ENCODE results near the gene PPP1R37.

Gene PPP1R37

DNA sequence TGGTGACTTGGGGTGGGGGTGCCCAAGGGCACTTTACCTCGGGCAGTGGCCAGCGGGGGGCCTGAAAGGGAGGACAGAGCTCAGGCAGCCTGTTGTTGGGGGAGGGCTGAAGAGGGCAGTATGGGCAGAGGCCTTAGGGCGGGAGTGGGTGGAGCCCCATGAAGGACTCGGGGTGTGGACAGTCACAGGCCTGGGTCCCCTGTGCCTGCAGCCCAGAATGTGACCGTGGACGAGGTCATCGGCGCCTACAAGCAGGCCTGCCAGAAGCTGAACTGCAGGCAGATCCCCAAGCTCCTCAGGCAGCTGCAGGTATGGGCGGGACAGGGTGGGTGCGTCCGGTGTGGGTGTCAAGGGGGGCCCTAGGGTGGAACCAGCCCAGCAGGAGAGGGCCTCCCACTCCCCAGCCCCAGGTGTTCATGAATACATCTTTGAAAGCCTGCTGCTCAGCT, 45.3 kb downstream of the PPP1R37 start:
- no peak for DNase-seq (ENCODE audit: low read depth)

DNA sequence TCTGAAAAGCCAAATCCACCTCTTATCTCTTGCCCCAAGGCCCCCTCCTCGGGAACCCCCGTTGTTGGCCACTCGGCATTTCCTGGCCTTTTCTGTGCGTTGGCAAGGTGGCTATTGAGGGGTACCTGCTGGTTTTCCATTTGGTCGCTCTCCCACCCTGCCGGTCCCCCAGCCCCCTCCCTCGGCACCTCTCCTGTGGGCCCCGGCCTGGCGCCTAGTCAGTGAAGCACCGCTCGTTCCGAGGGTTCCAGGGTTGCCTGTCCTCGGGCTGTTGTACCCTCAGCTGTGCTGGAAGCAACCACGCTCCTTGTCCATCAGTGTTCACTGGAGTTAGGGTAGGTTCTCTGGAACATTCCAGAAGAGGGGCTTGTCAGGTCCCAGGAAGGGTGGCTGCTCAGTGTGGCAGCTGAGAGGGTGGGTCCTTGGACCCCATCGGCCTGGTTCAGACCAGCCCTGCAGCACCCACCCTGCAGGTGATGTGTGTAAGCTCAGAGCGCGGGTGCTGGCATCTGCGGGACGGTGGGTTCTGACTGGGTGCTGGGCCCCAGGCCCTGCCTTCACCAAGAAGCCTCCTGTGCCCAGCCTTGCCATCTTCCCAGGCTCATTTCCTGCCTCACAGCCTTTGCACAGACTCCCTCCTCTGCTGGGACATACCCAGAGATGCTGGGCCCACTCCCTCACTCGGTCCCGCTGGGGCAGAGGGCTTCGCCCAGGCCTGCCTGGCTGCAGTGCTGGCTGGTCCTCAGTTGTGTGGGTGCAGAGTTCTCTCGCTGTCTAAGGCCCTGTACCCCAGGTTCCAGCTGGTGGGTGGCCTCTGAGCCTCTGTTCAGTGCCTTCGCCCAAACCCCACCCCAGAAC, 46.5 kb downstream of the PPP1R37 start:
- DNase-seq (ENCODE audit: low read depth): no peak

DNA sequence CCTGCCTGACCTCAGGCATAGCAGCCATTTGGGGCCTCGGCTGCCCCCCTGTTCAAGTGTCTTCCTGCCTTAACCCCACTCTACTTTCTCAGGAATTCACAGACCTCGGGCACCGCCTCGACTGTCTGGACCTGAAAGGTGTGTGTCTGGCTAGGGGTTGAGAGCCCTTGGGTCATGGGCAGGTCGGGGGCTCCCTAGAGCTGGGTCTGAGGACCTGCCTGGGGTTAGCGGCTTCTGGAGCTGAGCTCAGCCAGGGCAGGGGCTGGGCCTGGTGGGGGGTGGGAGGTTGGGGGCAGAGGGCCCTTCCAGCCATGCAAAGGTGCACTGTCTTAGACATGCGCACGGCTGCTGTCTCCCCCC, 47.1 kb downstream of the PPP1R37 start:
- DNase-seq (ENCODE audit: low read depth): no peak

DNA sequence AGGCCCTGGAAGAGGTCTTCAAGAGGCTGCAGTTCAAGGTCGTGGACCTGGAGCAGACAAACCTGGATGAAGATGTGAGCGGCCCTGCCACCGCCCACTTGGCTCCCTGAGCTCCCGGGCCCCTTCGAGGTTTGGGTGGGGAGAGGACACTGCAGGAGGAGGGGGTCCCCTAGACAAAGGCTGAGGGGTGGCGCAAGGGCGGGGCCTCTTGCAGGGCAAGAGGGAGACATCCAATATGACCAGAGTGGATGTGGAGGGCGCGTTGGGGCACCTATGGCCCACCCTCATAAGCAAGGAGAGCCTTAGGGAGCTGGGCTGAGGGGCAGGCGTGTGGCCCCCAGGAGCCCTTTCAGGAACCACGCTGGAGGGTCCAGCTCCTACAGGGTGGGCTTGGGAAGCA, 47.6 kb downstream of the PPP1R37 start:
- DNase-seq (ENCODE audit: low read depth): no peak

DNA sequence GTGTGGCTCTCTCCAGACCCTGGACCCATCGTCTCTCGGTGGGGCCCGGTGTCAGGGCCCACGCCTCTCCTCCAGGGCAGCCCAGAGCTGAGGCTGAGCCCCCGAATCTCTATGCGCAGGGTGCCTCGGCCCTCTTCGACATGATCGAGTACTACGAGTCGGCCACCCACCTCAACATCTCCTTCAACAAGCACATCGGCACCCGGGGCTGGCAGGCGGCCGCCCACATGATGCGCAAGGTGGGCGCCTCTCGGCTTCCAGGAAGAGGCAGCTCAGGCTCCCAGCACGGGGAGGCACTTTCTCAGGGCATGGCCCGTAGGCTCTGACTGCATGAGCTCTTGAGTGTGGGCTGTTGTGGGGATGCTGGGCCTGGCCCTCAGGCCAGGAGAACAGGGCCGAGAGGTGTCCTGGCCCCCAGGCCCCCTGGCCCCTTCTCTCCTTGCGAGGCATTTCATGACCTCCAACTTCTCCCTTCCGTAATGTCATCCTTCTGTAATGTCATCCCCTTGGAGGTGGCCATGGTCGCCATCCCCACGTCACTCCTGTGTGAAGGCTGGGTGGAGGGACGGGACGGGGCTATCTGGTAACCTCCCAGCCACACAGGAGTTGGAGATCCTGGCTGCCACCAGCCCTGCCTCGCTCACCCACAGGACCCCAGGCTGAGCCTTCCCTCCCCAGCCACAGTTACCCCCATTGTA, 48.4 kb downstream of the PPP1R37 start:
- DNase-seq (ENCODE audit: low read depth): no peak

DNA sequence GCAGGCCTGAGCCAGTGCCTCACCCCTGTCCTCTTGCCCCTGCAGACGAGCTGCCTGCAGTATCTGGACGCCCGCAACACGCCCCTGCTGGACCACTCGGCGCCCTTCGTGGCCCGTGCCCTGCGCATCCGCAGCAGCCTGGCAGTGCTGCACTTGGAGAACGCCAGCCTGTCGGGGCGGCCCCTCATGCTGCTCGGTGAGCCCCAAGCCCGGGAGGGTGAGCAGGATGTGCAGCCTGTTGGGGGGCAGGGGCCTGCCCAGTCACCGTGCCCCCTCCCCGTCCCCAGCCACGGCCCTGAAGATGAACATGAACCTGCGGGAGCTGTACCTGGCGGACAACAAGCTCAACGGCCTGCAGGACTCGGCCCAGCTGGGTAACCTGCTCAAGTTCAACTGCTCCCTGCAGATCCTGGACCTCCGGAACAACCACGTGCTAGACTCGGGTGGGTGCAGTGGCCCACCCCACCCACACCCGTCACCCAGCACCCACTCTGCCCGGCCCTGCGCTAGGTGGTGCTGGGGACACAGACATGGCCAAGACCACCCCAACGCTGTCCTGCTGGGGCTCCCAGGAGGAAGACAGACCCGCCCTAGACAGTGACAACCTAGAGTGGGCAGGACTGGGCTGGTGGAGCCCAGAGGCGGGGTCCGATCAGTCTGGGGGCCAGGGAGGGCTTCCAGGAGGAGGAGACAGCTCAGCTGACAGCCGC, 49.2 kb downstream of the PPP1R37 start:
- no peak for DNase-seq (ENCODE audit: low read depth)

DNA sequence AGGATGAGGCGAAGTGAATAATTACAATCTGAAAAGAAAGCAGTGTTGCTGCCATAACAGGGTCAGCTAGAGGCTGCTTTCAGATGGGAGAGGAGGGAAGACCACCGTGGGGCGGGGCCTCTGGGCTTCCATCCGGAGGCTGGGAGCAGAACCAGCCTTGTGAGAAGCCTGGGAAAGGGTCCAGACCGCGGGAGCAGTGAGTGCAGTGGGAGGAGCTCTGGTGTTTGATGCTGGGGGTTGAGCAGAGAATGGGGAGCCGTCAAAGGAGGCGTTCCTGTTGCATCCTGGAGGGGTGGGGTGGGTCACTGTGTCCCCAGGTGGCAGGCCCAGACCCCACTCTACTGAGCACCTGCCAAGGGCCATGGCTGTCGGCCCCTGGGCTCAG, 49.7 kb downstream of the PPP1R37 start:
- no peak for DNase-seq (ENCODE audit: low read depth)

DNA sequence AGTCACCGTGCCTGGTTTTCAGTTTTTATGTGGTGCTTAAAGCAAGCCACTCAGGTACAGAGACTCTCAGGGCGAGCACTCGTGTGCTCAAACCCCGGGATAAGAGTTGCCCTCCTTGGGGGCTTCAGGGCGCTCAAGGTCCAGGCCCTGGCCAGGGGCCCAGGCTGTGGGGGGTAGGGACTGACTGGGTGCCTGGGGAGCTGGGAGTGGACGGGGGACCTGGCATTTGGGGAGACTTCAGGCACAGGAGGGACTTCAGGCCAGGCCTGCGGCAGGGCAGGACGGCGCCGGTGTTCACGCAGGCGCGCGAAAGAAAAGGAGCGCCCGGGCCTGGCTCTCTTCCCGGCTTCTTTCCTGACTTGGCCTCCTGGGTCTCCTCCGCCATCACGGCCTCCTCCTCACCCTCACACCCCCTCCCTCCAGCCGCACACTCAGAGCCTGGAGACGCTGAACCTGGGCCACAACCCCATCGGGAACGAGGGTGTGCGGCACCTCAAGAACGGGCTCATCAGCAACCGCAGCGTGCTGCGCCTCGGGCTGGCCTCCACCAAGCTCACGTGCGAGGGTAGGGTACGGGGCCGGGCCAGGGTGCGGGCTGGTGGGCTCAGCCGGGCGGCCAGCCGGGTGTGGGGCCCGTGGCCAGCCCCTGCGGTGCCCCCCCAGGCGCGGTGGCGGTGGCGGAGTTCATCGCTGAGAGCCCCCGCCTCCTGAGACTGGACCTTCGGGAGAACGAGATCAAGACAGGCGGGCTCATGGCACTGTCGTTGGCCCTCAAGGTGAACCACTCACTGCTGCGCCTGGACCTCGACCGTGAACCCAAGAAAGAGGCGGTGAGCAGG, 51.7 kb downstream of the PPP1R37 start:
- DNase-seq (ENCODE audit: low read depth): no peak

DNA sequence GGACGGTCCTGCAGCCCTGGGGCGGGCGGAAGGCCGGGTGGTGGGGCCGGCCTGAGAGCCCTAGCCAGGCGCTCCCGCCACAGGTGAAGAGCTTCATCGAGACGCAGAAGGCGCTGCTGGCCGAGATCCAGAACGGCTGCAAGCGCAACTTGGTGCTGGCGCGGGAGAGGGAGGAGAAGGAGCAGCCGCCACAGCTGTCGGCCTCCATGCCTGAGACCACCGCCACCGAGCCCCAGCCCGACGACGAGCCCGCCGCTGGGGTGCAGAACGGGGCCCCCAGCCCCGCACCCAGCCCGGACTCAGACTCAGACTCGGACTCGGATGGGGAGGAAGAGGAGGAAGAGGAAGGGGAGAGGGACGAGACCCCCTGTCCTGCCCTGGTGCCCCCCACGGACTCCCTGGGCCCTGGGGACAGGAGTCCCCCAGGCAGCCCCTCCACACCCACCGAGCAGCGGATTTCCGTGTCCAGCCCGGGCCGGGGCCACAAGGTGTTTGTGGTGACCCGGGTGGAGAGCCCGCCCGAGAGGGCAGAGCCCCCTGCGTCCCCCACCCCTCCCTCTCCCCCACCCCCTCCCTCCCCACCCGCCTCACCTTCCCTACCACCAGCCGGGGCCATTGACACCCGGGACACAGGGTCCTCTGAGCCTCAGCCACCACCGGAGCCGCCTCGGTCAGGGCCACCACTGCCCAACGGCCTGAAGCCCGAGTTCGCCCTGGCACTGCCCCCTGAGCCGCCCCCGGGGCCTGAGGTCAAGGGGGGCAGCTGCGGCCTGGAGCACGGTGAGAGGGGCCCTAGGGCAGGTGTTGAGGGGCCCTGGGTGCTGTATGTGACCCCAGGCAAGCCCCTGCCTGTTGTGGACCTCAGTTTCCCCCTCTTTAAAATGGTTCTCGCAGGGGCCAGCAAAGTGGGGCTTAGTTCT, 52.6 kb downstream of the PPP1R37 start:
- no peak for DNase-seq (ENCODE audit: low read depth)

DNA sequence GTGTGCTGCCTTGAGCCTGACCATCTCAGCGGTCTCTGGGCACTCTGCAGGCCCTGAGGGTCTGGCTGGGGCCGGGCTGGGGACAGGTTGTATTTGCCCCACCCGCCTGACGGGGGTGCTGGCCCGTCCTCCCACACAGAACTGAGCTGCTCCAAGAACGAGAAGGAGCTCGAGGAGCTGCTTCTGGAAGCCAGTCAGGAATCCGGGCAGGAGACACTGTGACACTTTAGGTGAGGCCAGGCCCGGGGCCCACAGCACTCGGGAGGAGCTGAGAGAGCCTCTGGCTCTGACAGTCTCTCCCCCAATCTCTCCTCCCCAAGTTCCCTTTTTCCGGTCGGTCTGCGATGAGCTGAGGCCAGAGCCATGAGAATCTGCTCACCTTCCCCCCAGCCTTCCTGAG, 53.3 kb downstream of the PPP1R37 start:
- DNase-seq (ENCODE audit: low read depth): no peak

DNA sequence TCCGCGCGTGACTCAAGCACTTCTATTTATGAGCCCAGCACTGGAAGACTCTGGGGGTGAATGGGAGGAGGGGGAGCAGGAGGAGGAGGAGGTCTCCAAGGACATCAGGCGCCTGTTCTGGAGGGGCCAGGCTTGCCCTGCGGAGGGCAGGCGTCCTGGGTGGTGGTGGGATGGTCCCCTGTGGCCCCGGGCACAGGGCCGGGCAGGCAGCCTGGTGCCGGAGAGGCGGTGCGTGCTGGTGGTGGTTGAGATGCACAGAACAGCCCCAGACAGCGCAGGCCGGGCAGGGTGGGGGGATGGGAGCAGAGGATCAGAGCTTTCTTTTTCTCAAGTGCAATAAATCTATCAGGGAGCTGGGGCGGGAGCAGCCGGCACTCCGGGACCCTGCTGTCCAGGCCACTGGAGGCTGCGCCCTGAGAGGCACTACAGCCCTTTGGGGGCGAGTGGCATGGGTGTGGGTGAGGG, 53.8 kb downstream of the PPP1R37 start:
- no peak for DNase-seq (ENCODE audit: low read depth)

DNA sequence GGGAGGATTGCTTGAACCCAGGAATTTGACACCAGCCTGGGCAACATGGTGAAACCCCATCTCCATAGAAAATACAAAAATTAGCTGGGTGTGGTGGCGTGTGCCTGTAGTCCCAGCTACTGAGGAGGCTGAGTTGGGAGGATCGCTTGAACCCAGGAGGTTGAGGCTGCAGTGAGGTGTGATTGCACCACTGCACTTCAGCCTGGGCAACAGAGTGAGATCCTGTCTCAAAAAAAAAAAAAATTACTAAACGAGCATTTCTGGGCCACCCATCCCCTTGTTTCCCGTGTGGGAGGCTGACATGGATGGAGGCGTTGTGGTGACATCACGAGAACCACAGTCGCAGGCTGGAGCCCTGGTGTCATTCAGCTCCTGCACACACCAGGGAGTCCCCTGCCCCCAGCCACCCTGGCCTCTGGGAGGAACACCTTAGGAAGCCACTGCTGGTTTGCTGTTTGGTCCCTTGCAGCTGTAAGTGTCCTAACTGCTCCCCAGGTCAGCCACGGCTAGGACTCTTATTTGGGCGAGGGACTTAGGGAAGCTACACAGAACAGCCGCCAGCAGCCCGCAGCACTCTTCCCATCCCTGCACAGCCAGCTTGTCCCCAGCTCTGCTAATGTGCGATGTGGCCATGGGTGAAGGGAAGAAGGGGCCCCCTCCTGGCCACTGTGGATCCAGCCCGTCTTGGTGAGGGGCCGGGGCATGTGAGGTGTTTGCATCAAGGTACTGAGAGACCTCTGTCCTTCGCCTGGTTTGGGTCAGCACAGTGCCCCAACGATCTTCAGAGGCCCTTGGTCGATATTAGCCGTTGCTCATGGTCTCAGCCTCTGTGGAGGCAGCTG, 55.1 kb downstream of the PPP1R37 start:
- no peak for DNase-seq (ENCODE audit: low read depth)

DNA sequence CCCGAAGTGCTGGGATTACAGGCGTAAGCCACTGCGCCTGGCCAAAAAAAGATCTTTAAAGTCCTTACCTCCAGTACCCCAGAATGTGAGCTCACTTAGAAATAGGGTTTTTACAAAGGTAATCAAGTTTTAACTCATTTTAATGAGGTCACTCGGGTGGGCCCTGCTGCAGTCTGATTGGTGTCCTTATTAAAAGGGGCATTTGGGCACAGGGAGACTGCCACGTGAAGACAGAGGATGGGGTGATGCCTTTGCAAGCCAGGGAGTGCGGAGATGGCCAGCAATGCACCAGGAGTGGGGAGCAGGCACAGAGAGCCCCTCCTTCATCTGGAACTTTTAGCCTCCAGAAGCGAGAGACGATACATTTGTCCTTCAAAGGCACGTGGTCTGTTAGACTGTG, 56.1 kb downstream of the PPP1R37 start:
- DNase-seq (ENCODE audit: low read depth): no peak

DNA sequence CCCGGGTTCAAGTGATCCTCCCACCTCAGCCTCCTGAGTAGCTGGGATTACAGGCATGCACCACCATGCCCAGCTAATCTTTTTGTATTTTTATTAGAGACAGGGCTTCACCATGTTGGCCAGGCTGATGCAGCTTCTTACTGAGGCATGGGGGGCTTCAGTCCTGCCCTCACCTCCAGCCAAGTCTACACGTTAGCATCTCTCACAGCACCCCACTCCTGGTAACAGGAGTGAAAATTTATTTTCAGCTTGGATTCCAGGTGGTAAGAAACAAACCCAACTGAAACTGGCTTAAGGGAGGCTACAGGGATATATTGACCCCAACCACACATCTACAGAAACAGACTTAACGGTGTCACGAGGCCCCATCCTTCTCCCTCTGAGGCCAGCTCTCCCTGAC, 57.2 kb downstream of the PPP1R37 start:
- no peak for DNase-seq (ENCODE audit: low read depth)

DNA sequence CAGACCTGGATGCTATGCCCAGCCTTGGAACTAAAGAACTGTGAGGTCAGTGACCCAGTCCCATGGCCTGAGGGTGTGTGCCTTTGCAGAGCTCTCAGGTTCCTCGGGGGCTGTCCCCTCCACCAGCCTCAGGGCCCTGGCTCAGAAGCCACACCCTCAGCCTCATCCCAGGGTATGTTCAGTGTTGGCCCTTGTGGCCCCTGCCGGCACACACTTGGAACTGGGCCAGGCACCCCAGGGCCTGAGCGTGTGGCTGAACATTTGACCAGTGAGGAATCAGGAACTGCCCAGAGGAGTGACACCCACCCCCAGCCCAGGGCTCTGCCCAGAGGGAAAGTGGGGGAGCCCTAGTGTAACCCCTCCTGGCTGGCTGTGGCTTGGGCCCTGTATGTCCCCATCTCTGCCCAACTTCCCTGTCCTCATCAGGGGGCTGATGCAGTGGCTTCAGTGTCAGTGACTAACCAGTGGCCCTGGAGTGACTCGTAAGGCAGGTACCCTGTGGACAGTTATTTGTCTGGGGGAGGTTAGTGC, 57.8 kb downstream of the PPP1R37 start:
- no peak for DNase-seq (ENCODE audit: low read depth)

DNA sequence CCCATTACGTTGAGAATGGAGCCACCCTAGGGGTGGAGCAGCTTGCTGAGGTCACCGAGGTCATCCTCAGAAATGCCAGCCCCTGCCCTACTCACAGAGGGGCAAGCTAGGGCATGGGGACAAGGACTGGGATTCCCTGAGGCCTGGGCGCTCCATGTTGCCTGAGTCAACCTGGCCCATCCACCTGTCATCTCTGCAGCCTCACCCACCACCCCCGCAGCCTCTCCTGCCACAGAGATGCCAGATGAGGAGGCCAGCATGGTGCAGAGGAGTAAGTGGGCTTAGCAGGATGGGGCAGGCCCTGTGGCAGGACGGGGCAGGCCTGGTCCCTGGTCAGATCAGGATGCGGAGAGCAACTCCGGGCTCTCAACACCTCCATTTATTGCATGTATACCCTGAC, 58.3 kb downstream of the PPP1R37 start:
- no peak for DNase-seq (ENCODE audit: low read depth)

DNA sequence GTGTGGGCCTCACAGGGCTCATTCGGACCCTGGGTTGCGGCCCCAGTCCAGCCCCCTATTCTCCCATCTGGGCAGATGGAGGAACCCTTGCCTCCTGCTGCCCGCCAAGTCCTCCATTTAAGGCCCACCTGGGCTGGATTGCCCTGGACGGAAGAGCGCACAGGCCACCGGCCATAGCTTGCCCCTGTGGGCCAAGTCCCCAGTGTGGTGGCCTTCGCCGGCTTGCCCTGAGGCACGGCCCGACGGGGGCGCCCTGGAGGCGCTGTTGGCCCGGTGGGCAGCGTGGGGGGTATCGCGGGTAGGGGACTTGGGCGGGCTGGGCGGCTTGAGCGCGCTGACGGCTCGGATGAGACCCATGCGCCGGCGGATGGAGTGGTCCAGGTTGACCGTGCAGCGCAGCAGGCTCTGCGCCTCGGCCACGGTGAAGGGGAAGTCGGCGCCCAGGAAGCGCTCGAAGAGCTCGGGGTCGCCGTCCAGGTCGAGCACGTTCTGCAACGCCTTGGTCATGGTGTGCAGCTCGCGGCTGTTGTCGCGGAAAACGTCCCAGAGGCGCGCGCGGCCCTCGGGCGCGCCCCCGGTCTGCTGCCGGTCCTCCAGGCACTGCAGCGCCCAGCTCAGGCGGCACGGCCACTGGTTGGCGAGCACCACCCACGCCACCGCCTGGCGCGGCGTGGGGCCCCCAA, 59.0 kb downstream of the PPP1R37 start:
- DNase-seq (ENCODE audit: low read depth): no peak

DNA sequence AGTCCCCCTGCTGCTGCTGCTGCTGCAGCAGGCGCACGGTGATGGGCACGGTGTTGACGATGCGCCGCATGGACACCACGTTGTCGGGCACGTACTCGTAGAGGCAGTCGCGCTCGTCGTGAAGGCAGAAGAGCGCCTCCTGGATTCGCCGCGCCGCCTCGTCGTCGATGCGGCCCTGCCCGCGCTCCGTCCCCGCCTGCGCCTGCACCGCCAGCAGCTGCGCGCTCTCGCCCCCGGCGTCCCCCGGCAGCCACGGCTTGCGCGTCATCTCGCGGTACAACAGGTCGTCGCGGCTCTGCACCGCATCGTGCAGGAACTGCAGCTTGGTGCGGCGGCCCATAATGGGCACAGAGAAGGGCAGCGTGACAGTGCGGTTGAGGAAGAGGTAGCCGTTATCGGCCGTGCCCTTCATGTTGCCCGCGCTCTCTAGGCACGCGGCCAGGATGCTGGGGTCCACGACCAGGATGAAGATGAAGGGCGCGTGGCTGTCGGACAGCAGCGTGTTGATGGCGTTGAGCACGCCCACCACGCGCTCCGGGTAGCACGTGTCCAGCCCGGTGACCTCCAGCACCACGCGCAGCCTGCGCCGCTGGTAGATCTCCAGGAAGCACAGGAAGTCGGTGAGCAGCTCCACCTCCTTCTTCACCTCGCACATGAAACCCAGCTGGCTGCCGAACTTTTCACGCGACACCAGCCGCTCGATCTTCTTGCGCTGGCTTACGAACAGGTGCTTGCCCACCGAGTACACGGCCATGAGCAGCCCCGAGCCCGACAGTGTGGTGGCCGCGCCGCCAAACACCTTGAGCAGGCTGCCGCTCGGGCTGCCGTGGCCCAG, 59.7 kb downstream of the PPP1R37 start:
- DNase-seq (ENCODE audit: low read depth): peak; percentile 15

Measured in T follicular helper cell (primary cell).